HG03558 (cell line): ENCODE measurements around the gene ATF4.

Experiments
- ATAC-seq: cut with Tn5 transposase; IDR thresholded peaks from one replicate; pipeline ENCODE4 v1.9.1; 2021; ENCODE audit warnings: moderate number of reproducible peaks; ENCODE audit not compliant: unreplicated experiment; ENCODE audit errors: extremely low read depth

The ATF4 gene

GRCh38 chr22:39488563-39489083 is 31.7 kb upstream of the ATF4 start:
- no peak for ATAC-seq

GRCh38 chr22:39489094-39490068 is 31.0 kb upstream of the ATF4 start:
- ATAC-seq, result no peak

- ATAC-seq, result no peak
Observed at GRCh38 chr22:39490135-39490798, 30.1 kb upstream of the ATF4 start.

- ATAC-seq, result no peak
Observed at GRCh38 chr22:39490966-39491680, 29.2 kb upstream of the ATF4 start.

- ATAC-seq, result no peak
Observed at GRCh38 chr22:39491696-39492095, 28.7 kb upstream of the ATF4 start.

DNA sequence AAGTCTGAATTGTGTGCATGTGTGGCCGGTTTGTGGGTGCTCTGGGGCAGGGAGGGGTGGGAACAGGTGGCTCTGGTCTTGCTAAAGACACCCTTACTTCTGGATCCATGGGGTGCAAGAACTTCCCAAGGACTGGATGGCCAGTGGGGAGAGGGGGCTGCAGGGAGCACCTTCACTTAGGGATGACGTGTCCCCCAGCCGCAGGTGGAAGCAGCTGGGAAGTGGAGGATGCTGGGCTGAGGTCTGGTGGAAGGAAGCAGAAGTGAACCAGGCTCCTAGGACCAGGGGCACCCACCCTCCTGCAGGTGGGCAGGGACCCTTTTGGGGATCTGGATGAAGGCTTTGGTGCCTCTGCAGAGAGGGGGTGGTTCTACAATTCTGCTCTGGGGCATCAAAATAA is 28.2 kb upstream of the ATF4 start:
- no peak for ATAC-seq

DNA sequence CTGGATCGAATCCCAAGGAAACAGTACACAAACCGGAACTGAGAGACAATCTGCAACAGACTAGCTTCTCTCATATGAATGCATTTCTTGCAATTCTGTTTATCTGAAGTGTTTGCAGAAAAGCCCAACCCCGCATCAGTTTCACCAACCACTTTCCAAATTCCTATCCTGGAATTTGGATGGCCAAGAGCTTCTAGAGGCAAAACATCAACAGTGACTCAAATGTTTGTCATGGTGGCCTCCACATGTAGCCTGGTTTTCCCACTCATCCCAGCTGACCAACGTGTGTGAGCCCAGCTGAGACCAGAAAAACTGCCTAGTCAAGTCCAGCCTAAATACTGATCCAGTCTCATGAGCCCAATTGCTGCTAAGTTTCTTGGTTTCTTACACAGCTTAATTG is 26.6 kb upstream of the ATF4 start:
- no peak for ATAC-seq

DNA sequence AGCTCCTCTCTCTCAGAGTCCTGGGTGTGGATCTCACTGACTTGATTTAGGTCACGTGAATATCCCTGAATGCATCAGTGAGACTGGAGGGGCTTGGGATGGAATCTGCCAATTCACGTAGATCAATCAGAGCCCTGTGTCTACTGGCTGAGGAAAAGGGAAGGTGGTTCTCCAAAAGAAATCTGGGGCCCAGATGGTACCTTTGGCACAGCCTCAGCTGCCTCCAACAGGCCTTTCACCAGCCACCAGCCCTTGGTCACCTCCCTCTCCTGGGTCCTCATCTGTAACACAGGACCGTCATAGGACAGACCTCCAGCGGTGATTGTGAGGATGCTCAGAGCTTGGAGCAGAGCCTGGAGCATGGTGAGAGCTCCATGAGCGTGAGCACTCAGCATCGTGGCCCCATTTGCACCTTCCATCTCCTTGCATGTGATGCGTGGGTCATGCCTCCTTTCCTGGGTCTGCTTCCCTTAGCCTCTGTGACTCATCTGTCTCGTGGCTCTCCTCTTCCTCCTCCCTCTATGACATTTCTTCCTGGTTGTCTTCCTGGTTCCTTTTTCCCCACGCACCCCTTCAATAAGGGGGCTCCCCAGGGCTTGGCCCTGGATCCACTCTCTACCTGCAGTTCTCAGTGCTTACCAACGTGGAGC is 25.8 kb upstream of the ATF4 start:
- ATAC-seq, result no peak

DNA sequence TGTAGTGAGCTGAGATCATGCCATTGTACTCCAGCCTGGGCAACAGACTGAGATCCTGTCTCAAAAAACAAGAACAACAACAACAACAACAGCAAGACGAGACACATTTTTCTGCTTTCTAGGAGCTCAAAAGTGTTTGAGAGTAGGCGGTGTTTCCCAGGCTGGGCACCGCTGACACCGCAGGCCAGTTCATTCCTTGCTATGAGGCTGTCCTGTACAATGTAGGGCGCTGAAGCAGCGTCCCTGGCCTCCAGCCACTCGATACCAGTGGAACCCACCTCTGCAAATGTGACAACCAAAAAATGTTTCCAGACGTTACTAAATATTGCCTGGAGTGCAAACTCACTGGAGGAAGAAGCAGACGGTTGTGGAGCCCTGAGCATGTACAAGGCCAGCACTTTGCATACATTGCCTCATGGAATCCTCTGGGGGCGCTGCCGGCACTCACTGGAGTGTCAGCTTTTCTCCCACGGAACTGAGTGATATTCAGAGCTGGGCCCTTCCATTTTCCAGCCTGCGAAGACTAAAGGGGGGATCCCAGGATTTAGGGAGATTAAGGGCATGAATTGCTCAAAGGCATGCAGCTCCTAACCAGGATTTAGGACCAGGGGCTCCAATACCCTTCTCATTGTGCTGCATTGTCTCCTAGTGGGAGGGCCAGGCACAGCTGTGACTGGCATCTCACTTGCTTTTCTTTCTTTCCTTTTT is 24.1 kb upstream of the ATF4 start:
- ATAC-seq, result no peak

GRCh38 chr22:39497429-39497828 is 22.9 kb upstream of the ATF4 start:
- ATAC-seq, result no peak

- ATAC-seq, result no peak
Observed at GRCh38 chr22:39498368-39498767, 22.0 kb upstream of the ATF4 start.

GRCh38 chr22:39498802-39499201 is 21.6 kb upstream of the ATF4 start:
- ATAC-seq, result no peak

DNA sequence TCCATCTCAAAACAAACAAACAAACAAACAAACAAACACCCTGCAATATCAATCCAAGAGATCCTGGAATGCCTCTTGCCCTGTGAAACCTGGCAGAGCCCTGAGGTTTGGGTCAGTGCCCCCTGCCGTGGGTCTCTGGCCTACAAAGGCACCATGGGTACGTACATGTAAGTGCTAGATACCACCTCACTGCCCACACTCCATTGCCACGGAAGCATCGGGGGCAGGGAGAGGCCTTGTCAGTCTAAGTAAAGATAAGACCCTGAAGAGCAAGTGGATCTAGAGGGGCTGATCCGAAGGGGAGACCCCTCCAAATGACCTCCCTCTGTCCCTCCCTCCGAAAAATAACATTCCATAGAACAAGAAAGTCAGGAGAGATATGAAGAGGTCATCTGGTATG is 20.3 kb upstream of the ATF4 start:
- ATAC-seq, result no peak

DNA sequence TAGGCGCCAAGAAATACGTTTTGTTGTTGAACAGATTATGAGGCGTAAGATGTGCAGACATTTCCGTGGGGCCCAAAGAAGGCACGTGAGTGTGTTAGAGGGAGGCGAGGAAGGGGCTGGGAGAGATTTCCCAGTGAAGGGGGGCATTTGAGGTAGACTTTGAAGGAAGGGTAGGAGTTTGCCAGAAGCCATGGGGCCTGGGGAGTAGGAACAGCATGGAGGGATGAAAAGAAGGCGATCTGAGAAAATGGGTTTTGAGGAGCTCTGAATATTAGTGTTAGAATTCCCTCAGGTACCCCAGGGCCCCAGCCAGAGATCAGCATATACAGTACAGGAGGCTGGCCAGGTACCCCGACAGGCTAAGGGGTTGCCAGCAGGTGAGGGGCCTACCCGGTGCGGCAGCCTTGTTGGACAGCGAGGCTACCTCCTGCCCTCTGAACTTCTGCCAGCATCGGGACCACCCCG is 18.7 kb upstream of the ATF4 start:
- ATAC-seq, result no peak

GRCh38 chr22:39502109-39502788 is 18.1 kb upstream of the ATF4 start, which contains the start of gene MIEF1:
Gene MIEF1, plus strand, starts transcription at chr22:39502290. Its CDS starts 9,005 bp downstream, at chr22:39511295.
- ATAC-seq, result no peak

DNA sequence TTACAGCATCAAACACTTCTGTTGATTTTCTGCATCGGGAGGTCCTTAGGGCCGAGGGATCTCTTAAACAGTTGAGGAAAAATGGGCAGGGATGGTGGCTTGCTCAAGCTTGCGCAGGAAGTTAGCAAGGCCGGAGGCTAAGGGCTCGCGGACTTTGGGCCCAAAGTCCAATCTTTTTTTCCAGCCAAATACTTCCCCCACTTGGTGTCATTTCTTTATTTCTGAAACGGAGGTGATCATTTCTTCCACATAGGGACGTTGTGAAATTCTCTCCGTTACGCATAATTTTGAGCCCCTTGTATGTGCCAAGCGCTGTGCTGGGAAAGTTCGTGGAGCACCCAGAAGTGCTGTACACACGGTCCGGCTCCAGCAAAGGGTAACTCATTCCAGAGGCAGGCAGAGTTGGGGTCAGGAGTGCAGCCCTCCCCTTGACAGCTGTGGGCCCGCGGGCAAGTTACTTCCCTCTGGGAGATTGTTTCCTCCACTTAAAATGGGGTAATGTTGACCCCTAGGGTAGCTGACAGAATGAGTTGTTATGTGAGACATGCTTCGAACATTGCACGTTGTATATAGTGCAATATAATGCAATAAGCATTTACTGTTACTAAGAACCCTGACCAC is 17.5 kb upstream of the ATF4 start:
- ATAC-seq, result no peak

DNA sequence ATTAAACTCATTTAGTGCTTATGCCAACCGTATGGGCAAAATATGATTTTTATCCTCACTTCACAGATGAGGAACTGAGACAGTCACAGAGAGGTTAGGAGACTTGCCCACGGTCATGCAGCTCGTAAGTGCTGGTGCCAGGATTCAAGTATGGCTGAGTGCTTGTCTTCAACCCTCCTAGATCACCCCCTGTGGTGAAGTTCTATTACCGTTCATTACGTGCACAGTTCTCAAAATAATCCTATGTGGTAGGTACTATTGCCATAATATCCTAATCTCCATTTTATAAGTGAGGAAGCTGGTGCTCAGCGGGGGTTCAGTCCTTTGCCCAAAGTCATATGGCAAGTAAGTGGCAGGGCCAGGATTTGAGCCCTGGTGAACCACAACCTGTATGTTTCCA is 16.7 kb upstream of the ATF4 start:
- no peak for ATAC-seq

DNA sequence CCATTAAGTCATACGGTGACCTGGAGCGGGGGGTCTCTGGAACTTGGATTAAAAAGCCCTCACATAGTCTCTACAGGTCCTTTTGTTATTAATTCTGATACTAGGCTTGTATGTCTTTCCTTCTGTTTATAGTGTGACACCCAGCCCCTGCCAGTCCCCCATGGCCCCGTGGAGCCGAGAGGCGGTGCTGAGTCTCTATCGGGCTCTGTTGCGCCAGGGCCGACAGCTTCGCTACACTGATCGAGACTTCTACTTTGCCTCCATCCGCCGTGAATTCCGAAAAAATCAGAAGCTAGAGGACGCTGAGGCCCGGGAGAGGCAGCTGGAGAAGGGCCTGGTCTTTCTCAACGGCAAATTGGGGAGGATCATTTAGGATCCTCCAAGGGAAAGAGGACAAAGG is 16.3 kb upstream of the ATF4 start:
- no peak for ATAC-seq
